IPS DF 6.9 (cell line): ENCODE data around the gene MMP7.
A peak's percentile ranks its signal among the peaks of the same experiment; 100 is the strongest.
"Not testable (repeated sequence)": the region's sequence is repeated elsewhere in the genome, so short reads cannot be mapped to it uniquely, and the experiment has no call there.

Source experiments
- DNase-seq: peaks from one replicate; pipeline ENCODE4 v3.0.0-alpha.2; 2013; ENCODE audit warnings: low read depth, low spot score
- H3K27ac ChIP-seq: one replicate; pipeline ENCODE4 v1.5.1; 2013; ENCODE audit warnings: low read length, control low read depth
- H3K27me3 ChIP-seq: 2 replicates; pipeline ENCODE4 v1.6.1; 2013; ENCODE audit warnings: mild to moderate bottlenecking, low read length; ENCODE audit not compliant: control insufficient read depth, insufficient read depth
- H3K36me3 ChIP-seq: 2 replicates; pipeline ENCODE4 v1.6.1; 2013; ENCODE audit warnings: low read length; ENCODE audit not compliant: control insufficient read depth, insufficient read depth
- H3K4me1 ChIP-seq: 2 replicates; pipeline ENCODE4 v1.6.1; 2013; ENCODE audit warnings: low read length; ENCODE audit not compliant: control insufficient read depth, insufficient read depth
- H3K4me3 ChIP-seq: 2 replicates; pipeline ENCODE4 v1.5.1; 2013; ENCODE audit warnings: mild to moderate bottlenecking, low read length
- H3K9me3 ChIP-seq: 2 replicates; pipeline ENCODE4 v1.6.1; 2013; ENCODE audit warnings: low read length, inconsistent platforms; ENCODE audit not compliant: control insufficient read depth, insufficient read depth
- WGBS: extraction: QIAGEN DNeasy Blood & Tissue Kit; methylation state at CpG from one replicate; pipeline ENCODE4 v1.1.7; 2013; ENCODE audit warnings: mixed read lengths, missing lambda C conversion rate; ENCODE audit not compliant: insufficient read length, insufficient coverage; 5-methylcytosine and 5-hydroxymethylcytosine counted together

The MMP7 gene

GRCh38 chr11:102520514-102520913 lies 10.0 kb downstream of the MMP7 start:
- Histone ChIP-seq H3K27ac (no peak overlapping the region), H3K4me3 (no peak overlapping the region), H3K36me3 (no peaks in the 10 kb centered on the region), H3K4me1 (no peaks in the 10 kb centered on the region), H3K27me3 (no peaks in the 10 kb centered on the region), H3K9me3 (no peaks in the 10 kb centered on the region)
- no peak for DNase-seq

DNA sequence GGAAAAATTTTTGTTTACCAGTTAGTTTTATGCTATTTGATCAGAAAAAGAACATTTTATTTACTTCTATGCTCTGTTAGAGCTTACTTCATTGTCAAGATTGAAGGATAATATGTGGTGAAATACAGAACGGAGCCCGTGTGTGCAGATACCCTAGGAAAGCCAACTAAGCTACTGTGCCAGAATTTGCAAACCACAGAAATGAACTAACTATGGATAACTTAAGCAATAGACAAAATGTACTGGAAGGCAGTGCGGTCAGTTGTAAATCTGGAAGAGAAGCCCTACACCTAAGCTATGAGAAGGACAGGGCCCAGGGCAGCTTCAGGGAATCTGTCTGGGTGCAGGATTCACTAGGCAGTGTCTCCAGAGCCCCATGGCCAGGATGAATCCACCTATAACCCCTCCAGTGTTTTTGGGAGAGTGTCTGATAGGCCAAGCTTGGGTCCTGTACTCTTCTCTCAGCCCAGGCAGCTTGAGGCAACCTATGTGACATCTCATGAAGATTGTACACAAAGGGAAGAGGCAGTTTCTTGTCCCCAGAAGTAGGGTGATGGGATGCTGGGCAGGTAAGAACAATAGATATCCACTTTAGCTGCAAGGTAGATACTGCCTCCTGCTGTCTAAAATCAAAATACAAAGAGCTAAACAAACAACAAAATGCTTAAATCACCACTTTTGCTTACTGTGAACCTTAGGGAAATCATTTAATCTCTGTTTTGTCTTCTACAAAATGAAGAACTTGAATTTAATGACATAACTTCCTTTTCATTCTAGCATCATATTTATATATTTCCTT lies 12.1 kb downstream of the MMP7 start:
- DNase-seq = peak; percentile 13
- Histone ChIP-seq H3K4me3 (no peak overlapping the region), H3K4me1 (no peaks in the 10 kb centered on the region), H3K27ac (no peak overlapping the region), H3K9me3 (no peaks in the 10 kb centered on the region), H3K36me3 (no peaks in the 10 kb centered on the region), H3K27me3 (no peaks in the 10 kb centered on the region)
- WGBS = no CpG with 5 or more reads among the region's 3 CpGs

- Histone ChIP-seq H3K4me3 (no peak overlapping the region), H3K27me3 (no peaks in the 10 kb centered on the region), H3K9me3 (no peaks in the 10 kb centered on the region), H3K4me1 (no peaks in the 10 kb centered on the region), H3K36me3 (no peaks in the 10 kb centered on the region), H3K27ac (no peak overlapping the region)
- WGBS = no CpG with 5 or more reads among the region's 3 CpGs
- no peak for DNase-seq
Observed at GRCh38 chr11:102517670-102518069, 12.9 kb downstream of the MMP7 start.

- no peak overlapping the region for H3K27ac ChIP-seq
- WGBS = no CpG with 5 or more reads among the region's 4 CpGs
- no peaks in the 10 kb centered on the region for H3K27me3 ChIP-seq
- no peaks in the 10 kb centered on the region for H3K4me1 ChIP-seq
- no peak for DNase-seq
- H3K36me3 ChIP-seq = no peaks in the 10 kb centered on the region
- H3K4me3 ChIP-seq = no peak overlapping the region
- H3K9me3 ChIP-seq = no peaks in the 10 kb centered on the region
Observed at GRCh38 chr11:102516179-102516578, 14.4 kb downstream of the MMP7 start.

- Histone ChIP-seq H3K27ac (no peak overlapping the region), H3K27me3 (no peaks in the 10 kb centered on the region), H3K9me3 (no peaks in the 10 kb centered on the region), H3K4me1 (no peaks in the 10 kb centered on the region), H3K4me3 (no peak overlapping the region), H3K36me3 (no peaks in the 10 kb centered on the region)
- DNase-seq = no peak
- WGBS = no CpG with 5 or more reads among the region's 3 CpGs
Observed at GRCh38 chr11:102513869-102514268, 16.7 kb downstream of the MMP7 start.

DNA sequence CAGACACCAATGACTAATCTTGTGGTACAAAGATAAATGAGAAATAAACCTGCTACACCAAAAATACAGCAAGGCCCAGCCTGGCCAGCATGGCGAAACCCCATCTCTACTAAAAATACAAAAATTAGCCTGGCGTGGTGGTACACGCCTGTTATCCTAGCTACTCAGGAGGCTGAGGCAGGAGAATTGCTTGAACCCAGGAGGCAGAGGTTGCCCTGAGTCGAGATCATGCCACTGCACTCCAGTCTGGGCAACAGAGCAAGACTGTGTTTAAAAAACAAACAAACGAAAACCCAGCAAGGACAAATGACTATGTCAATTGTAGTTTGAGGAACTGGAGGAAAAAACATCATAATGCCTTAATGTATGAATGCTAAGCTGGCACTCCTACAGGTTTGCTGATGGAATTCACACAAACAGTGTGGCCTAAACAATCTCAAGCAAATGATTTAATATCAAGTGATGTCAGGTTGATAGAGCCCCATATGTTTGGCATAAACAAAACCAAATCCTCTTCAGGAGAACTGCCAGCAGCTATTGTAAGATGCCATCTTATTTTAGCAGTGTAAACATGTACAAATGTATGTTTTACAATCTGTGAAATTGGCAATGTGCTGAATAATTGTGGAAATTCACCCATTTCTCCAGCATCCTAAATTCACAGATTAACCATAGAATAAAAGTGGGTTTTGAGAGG lies 20.0 kb downstream of the MMP7 start:
- H3K27me3 ChIP-seq = no peaks in the 10 kb centered on the region
- DNase-seq = no peak
- WGBS = no CpG with 5 or more reads among the region's 5 CpGs
- no peaks in the 10 kb centered on the region for H3K36me3 ChIP-seq
- H3K27ac ChIP-seq = no peak overlapping the region
- H3K4me1 ChIP-seq = no peaks in the 10 kb centered on the region
- H3K4me3 ChIP-seq = no peak overlapping the region
- no peaks in the 10 kb centered on the region for H3K9me3 ChIP-seq

- H3K4me1 ChIP-seq, H3K36me3 ChIP-seq, H3K4me3 ChIP-seq, DNase-seq, H3K9me3 ChIP-seq, H3K27me3 ChIP-seq, H3K27ac ChIP-seq: not testable (repeated sequence)
- no CpG with 5 or more reads among the region's 3 CpGs for WGBS
Observed at GRCh38 chr11:102502831-102503230, 27.7 kb downstream of the MMP7 start.

GRCh38 chr11:102500829-102501228 lies 29.7 kb downstream of the MMP7 start:
- no peaks in the 10 kb centered on the region for H3K4me1 ChIP-seq
- no peaks in the 10 kb centered on the region for H3K27me3 ChIP-seq
- H3K27ac ChIP-seq = no peak overlapping the region
- WGBS = no CpG with 5 or more reads among the region's 2 CpGs
- no peaks in the 10 kb centered on the region for H3K36me3 ChIP-seq
- H3K4me3 ChIP-seq = no peak overlapping the region
- no peaks in the 10 kb centered on the region for H3K9me3 ChIP-seq
- no peak for DNase-seq

DNA sequence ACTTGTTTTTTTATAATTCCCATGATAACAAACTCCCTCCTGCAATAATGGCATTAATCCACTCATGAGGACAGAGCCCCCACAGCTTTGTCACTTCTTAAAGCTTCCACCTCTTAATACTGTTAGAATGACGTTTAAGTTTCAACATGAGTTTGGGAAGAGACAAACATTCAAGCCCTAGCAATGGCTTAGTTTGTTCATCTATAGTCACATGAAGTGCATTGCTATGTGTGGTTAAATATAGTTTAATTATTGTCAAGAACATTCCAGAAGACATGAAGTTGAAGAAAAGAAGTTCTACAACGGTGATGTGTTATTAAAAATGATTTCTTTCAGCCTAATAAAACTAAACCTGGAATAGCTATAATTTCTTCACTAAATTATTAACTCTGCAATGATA lies 30.6 kb downstream of the MMP7 start:
- H3K4me3 ChIP-seq = no peak overlapping the region
- H3K27me3 ChIP-seq = no peaks in the 10 kb centered on the region
- DNase-seq = no peak
- no peaks in the 10 kb centered on the region for H3K9me3 ChIP-seq
- H3K27ac ChIP-seq = no peak overlapping the region
- H3K36me3 ChIP-seq = no peaks in the 10 kb centered on the region
- no CpG with 5 or more reads among the region's 2 CpGs for WGBS
- no peaks in the 10 kb centered on the region for H3K4me1 ChIP-seq

- WGBS = no CpG with 5 or more reads among the region's 3 CpGs
- H3K4me1 ChIP-seq = no peaks in the 10 kb centered on the region
- no peak for DNase-seq
- H3K27ac ChIP-seq = no peak overlapping the region
- H3K36me3 ChIP-seq = no peaks in the 10 kb centered on the region
- H3K27me3 ChIP-seq = no peaks in the 10 kb centered on the region
- H3K9me3 ChIP-seq = no peaks in the 10 kb centered on the region
- H3K4me3 ChIP-seq = no peak overlapping the region
Observed at GRCh38 chr11:102499151-102499550, 31.4 kb downstream of the MMP7 start.

GRCh38 chr11:102497061-102497460 lies 33.5 kb downstream of the MMP7 start:
- no peaks in the 10 kb centered on the region for H3K4me1 ChIP-seq
- no peak for DNase-seq
- no peak overlapping the region for H3K4me3 ChIP-seq
- H3K36me3 ChIP-seq = no peaks in the 10 kb centered on the region
- no peaks in the 10 kb centered on the region for H3K9me3 ChIP-seq
- WGBS = no CpG with 5 or more reads among the region's 4 CpGs
- no peak overlapping the region for H3K27ac ChIP-seq
- H3K27me3 ChIP-seq = no peaks in the 10 kb centered on the region
